GM12872 (cell line): ENCODE data around the gene SUPT4H1.

Source experiments
- CTCF ChIP-seq: IDR thresholded peaks from 3 replicates; pipeline ENCODE4 v1.5.1; 2011; ENCODE audit warnings: low read depth, mild to moderate bottlenecking, low read length, moderate library complexity; ENCODE audit not compliant: insufficient read depth

Gene SUPT4H1

GRCh38 chr17:58351831-58352595 is at the start of gene SUPT4H1:
Gene SUPT4H1 (minus strand): TSS chr17:58352201. CDS start chr17:58352135, 66 bp downstream.
- TF ChIP-seq CTCF: no peak

- TF ChIP-seq CTCF: no peak
Observed at GRCh38 chr17:58401287-58401686, 49.3 kb upstream of the SUPT4H1 start.

- TF ChIP-seq CTCF: no peak
Observed at GRCh38 chr17:58400826-58401225, 48.8 kb upstream of the SUPT4H1 start.

DNA sequence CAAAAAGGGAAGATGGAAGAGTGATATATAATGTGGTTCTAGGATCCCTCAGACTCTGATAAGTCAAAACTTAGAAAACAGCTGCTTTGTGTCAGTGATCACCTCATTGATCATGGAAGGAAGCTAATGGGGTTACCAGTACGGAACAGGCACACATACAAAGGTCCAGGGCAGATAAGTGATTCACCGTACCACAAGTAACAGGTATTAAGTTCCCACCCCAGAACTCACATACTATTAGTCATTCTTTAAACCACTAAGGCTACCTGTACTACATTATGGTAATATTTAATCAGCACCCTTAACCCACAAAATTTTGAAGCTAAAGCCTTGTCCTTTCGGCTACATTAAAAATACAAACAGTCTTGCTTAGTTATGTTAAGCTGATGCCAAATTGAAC is 48.0 kb upstream of the SUPT4H1 start:
- TF ChIP-seq CTCF: no peak

GRCh38 chr17:58398574-58399266 is 46.7 kb upstream of the SUPT4H1 start:
- TF ChIP-seq CTCF: no peak

GRCh38 chr17:58396173-58396572 is 44.2 kb upstream of the SUPT4H1 start:
- no peak for TF ChIP-seq CTCF

DNA sequence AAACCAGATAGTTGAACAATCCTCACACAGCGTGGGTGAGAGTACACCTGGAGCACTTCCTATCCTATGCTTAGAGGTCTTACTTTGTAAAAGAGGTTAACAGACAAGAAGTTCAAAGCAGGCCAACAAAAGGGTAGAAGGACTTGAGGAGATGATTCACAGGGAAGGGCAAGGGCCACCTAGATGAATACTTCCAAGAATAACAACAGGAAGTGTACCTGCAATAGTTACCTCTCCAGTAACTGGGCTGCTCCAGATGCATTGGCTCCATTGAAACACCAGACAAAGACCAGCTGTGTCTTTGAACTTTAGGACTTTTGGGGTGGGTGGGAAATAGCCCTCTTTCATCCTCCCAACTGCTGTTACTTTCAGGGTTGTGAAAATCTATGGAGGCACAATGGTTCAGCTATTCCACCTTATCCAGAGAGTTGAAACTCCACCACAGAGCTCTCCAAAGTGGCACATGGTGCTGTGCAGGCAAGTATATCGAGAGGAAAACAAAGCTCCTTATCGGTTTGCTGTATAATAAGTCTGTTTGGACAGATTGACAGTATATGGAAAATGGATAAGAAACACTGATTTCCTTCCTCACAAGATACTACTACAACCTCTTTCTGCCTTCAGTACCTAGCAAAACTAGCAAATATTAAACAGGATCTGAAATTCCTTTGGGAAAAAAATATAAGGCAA is 42.7 kb upstream of the SUPT4H1 start:
- no peak for TF ChIP-seq CTCF
